Epithelial cell of esophagus (primary cell): ENCODE measurements around the gene NPDC1.
A peak's percentile ranks its signal among the peaks of the same experiment; 100 is the strongest.

Experiments used
- DNase-seq: peaks from one replicate; pipeline ENCODE4 v3.0.0; 2010; ENCODE audit warnings: low read depth
- H3K4me3 ChIP-seq: 2 replicates; pipeline ENCODE4 v1.5.1; 2011; ENCODE audit warnings: mild to moderate bottlenecking, low read length, control low read depth
- TF ChIP-seq, protein P1 (sequence below): IDR thresholded peaks from 2 replicates; pipeline ENCODE4 v1.5.1; 2011; ENCODE audit warnings: low read depth, mild to moderate bottlenecking, low read length, control low read depth, inconsistent platforms; ENCODE audit not compliant: insufficient read depth; ENCODE audit errors: missing control alignments

NPDC1 gene

DNA sequence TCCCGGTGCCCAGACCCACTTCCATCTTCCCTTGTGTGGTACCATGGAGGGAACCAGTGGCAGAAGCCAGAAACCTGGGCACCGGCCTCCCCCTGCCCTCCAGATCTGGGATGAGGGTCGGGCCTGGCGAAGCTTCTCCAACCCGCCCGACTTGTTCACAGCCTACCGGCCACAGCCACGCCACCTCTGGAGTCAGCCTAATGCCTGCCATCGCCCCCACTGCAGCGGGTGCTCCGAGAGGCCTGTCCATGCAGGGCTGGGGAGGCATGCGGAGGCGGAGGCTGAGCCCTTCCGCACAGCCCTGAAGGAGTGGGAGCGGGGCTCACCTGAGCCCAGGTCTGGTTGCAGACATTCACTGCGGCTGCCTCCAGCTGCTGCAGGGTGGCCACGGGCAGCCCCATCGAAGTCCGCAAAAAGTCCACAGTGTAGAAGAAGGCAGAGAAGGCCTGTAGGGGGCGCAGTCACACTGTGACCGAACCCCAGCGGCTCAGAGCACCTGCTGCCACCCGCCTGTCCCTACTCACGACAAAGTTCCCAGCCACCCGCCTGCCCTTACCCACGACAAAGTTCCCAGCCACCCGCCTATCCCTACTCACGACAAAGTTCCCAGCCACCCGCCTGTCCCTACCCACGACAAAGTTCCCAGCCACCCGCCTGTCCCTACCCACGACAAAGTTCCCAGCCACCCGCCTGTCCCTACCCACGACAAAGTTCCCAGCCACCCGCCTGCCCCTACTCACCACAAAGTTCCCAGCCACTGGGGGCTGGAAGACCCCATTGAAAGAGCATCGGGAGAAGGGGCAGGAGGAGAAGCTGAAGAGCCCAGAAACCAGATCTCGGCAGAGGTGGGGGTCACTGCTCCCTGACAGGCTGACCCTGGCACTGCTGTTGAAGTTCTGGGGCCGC is 3.8 kb upstream of the NPDC1 start:
- H3K4me3 ChIP-seq = no peak overlapping the region
- TF ChIP-seq, protein P1, sequence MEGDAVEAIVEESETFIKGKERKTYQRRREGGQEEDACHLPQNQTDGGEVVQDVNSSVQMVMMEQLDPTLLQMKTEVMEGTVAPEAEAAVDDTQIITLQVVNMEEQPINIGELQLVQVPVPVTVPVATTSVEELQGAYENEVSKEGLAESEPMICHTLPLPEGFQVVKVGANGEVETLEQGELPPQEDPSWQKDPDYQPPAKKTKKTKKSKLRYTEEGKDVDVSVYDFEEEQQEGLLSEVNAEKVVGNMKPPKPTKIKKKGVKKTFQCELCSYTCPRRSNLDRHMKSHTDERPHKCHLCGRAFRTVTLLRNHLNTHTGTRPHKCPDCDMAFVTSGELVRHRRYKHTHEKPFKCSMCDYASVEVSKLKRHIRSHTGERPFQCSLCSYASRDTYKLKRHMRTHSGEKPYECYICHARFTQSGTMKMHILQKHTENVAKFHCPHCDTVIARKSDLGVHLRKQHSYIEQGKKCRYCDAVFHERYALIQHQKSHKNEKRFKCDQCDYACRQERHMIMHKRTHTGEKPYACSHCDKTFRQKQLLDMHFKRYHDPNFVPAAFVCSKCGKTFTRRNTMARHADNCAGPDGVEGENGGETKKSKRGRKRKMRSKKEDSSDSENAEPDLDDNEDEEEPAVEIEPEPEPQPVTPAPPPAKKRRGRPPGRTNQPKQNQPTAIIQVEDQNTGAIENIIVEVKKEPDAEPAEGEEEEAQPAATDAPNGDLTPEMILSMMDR = peak; percentile 65
- peak; percentile 64 for DNase-seq

DNA sequence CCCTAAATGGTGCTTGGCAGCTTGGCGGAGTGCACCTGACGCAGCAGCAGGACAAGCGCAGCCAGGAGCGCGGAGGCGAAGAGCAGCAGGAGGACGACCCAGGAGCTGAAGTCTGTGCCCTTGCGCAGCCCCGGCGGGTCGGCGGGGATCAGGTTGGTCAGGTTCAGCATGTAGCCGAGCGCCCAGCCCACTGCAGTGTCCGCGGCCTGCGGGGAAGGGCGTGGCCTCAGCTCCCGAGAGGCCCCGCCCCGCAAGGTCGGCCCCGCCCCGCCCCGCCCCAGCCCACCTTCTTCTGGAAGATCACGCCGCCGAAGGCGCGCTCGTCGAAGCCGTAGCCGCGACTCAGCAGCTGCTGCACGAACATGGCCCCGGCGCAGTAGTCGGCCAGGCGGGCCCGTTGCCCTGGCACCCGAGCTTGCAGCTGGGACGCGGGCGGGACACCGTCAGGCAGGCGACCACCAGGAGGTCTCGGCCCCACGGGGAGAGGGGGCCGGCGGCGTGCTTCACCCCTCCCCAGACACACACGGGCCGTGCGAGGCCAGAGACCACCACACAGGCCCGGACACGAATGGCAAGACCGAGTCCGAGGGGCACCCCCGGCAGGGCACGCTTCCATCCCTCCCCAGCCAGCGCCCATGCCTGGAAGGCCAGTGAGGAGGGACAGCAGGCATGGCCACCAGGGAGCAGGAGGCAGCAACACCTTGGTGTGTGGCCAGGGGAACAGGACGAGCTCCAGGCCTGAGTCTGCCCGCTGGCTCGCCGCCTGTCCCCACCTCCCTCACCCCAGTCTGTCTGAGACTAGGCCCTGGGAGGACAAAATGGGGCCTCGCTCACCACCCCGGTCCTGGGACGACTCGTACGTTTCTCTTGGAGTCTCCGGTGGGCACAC is 2.9 kb upstream of the NPDC1 start:
- TF ChIP-seq, protein P1 = no peak
- DNase-seq = no peak
- no peak overlapping the region for H3K4me3 ChIP-seq

DNA sequence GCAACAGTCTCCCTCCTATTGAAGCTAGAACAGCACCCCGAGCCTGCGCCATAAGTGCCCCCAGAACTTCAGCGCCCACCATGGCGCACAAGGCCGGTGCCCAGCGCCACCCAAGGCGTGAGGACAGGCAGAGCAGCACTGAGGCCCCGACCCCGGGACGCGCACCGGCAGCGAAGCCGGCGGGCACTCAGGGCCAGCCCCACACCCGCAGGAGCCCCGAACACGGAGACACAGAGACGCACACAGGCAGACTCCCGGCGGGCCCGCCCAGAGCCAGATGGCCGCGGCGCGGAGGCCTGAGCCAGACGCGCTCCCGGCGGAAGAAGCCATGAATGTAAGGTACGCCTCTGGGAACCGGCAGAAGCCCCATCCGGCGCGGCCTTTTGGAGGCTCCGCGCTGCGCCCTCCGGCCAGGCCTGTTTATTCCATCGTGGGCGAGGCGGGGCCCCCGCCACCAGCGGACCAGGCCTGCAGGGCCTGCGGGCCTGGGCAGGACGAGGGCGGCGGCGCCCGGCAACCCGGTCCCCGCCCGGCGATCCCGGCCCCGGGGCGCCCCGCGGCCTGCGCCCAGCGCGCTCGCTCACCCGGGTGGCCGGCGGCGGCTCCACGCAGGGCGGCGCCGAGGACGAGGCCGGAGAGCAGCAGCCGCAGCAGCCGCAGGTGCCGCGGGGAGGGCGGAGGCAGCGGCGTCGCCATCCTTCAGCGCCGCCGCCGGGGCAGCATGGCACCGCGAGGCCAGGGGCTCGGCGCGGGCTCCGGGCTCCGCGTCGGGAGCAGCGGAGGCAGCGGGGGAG is 486 bp downstream of the NPDC1 start:
- peak overlapping the region; percentile 50 for H3K4me3 ChIP-seq
- peak; percentile 46 for DNase-seq
- TF ChIP-seq, protein P1 = no peak

DNA sequence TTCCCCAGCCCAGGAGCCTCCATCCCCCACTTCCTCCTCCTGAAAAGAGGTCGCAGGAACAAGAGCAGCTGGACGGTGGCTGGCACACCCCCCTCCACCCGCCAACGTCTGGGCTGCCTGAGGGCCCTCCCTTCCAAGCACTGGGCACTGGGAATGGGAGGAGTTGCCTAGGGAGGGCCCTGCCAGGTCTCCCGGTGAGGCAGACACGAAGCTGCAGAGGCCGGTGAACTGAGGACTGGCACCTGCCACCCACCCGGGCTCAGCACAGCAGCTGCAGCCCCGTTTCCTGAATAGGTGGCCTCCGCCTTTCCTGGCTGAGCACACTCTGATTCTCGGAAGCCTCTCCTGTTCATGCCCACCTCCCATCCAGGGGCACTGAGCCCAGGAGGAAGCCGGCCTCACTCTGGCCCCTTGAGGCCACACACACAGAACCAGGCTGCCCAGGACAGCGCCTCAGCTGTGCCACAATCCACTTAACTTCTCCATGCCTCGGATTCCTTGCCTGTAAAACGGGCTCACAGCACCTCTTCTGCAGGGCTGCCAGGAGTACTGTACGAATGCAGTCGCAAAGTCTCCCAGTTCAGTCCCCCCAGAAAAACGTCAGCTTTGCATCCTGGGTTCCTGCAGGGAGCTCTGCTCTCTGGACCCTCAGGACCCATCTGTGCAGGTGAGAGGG is 1.3 kb downstream of the NPDC1 start:
- peak overlapping the region; percentile 43 for H3K4me3 ChIP-seq
- peak; percentile 28 for DNase-seq
- TF ChIP-seq, protein P1 = no peak

DNA sequence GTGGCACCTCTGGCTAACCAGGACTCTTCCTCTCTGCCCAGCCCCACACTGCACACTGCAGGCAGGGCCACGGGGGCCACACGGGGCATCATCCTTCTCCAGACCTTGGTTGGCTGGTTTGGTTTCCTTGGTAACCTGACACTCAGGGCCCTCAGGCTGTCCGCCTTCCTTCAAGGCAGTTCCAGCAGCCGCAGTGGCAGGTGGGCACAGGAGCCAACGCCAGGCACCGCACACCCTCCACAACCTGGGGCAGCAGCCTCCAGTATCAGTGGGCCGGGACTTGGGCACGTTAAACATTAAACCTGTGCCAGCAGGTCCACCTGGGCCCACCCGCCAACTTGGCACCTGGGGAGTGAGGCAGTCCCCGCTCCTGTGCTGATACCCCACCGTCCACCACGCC is 1.9 kb downstream of the NPDC1 start:
- TF ChIP-seq, protein P1 = no peak
- H3K4me3 ChIP-seq = no peak overlapping the region
- no peak for DNase-seq
